GM18867 (cell line): Measurements from ENCODE around the gene GPS1.

Experiments
- ATAC-seq: cut with Tn5 transposase; IDR thresholded peaks from one replicate; pipeline ENCODE4 v1.9.1; 2021; ENCODE audit warnings: mild to moderate bottlenecking, moderate library complexity; ENCODE audit not compliant: unreplicated experiment

GPS1 gene

GRCh38 chr17:82056729-82057621, 5.3 kb downstream of the GPS1 start:
- ATAC-seq, result no peak

GRCh38 chr17:82058230-82058854, 6.6 kb downstream of the GPS1 start:
- no peak for ATAC-seq

- ATAC-seq, result no peak
Observed at GRCh38 chr17:82058855-82059249, 7.2 kb downstream of the GPS1 start.

- ATAC-seq, result no peak
Observed at GRCh38 chr17:82059272-82060000, 7.7 kb downstream of the GPS1 start.

- no peak for ATAC-seq
Observed at GRCh38 chr17:82060001-82060380, 8.3 kb downstream of the GPS1 start.

GRCh38 chr17:82060614-82061013, 8.9 kb downstream of the GPS1 start:
- ATAC-seq, result no peak

- no peak for ATAC-seq
Observed at GRCh38 chr17:82061047-82061925, 9.6 kb downstream of the GPS1 start.

- no peak for ATAC-seq
Observed at GRCh38 chr17:82062076-82062983, 10.6 kb downstream of the GPS1 start.

- no peak for ATAC-seq
Observed at GRCh38 chr17:82062984-82063368, 11.3 kb downstream of the GPS1 start.

GRCh38 chr17:82063424-82064415, 12.0 kb downstream of the GPS1 start:
- no peak for ATAC-seq

- no peak for ATAC-seq
Observed at GRCh38 chr17:82064433-82065192, 12.9 kb downstream of the GPS1 start.

- no peak for ATAC-seq
Observed at GRCh38 chr17:82065193-82065637, 13.5 kb downstream of the GPS1 start.

- peak; percentile 69 for ATAC-seq
Observed at GRCh38 chr17:82065638-82066303, 14.1 kb downstream of the GPS1 start, which contains the start of gene DUS1L. Gene DUS1L, minus strand, starts transcription at chr17:82065804. Its CDS starts 745 bp downstream, at chr17:82065059.

GRCh38 chr17:82070611-82071010, 18.9 kb downstream of the GPS1 start:
- ATAC-seq, result no peak

GRCh38 chr17:82072827-82073226, 21.1 kb downstream of the GPS1 start:
- no peak for ATAC-seq

- no peak for ATAC-seq
Observed at GRCh38 chr17:82073446-82073845, 21.7 kb downstream of the GPS1 start.
